OCI-LY3 (cell line): Measurements from ENCODE around the gene ZBED3.
"Not testable (repeated sequence)": the region's sequence is repeated elsewhere in the genome, so short reads cannot be mapped to it uniquely, and the experiment has no call there.

Experiments used
- H2AFZ ChIP-seq: fragments of 200-600, 300-600 bp; shearing (Covaris generic); 2 replicates; pipeline ENCODE4 v1.6.0; 2014; ENCODE audit warnings: antibody characterized with exemption, low read depth, low read length
- H3K27ac ChIP-seq: fragments of 200-600, 300-600 bp; sonication (generic); 2 replicates; pipeline ENCODE4 v1.5.1; 2014; ENCODE audit warnings: mild to moderate bottlenecking, low read length, moderate library complexity, mixed read lengths
- H3K27me3 ChIP-seq: fragments of 200-600, 300-600 bp; sonication (generic); 2 replicates; pipeline ENCODE4 v1.6.1; 2014; ENCODE audit warnings: low read depth, low read length, mixed read lengths
- H3K36me3 ChIP-seq: fragments of 200-600, 300-600 bp; sonication (generic); replicated peaks from 2 replicates; pipeline ENCODE3; 2014; ENCODE audit warnings: low read depth, low read length, mixed read lengths
- H3K4me1 ChIP-seq: fragments of 300-600, 200-600 bp; sonication (generic); 2 replicates; pipeline ENCODE4 v1.6.1; 2014; ENCODE audit warnings: low read length, mixed read lengths
- H3K4me2 ChIP-seq: fragments of 200-600, 300-600 bp; sonication (generic); 2 replicates; pipeline ENCODE4 v1.6.1; 2014; ENCODE audit warnings: low read length, mixed read lengths
- H3K4me3 ChIP-seq: fragments of 300-600, 200-600 bp; sonication (generic); 2 replicates; pipeline ENCODE4 v1.5.1; 2014; ENCODE audit warnings: antibody characterized with exemption, mild to moderate bottlenecking, low read length, moderate library complexity
- H3K79me2 ChIP-seq: fragments of 300-600, 200-600 bp; shearing (Covaris generic); 2 replicates; pipeline ENCODE4 v1.6.1; 2014; ENCODE audit warnings: mild to moderate bottlenecking, low read length, mixed read lengths
- H3K9ac ChIP-seq: fragments of 300-600, 200-600 bp; shearing (Covaris generic); 2 replicates; pipeline ENCODE4 v1.6.0; 2014; ENCODE audit warnings: mild to moderate bottlenecking, low read length, moderate library complexity
- H3K9me3 ChIP-seq: fragments of 200-600, 300-600 bp; shearing (Covaris generic); 2 replicates; pipeline ENCODE4 v1.6.1; 2014; ENCODE audit warnings: low read length, mixed read lengths; ENCODE audit not compliant: insufficient read depth
- H4K20me1 ChIP-seq: fragments of 200-600, 300-600 bp; sonication (generic); 2 replicates; pipeline ENCODE4 v1.6.1; 2016; ENCODE audit warnings: low read length, mixed read lengths; ENCODE audit not compliant: insufficient read depth
- EZH2phosphoT487 ChIP-seq: fragments of 200-600 bp; shearing (Covaris generic); IDR thresholded peaks from 2 replicates; pipeline ENCODE4 v1.6.1; 2018; ENCODE audit warnings: antibody characterized with exemption, mixed run types, low read depth
- TF ChIP-seq, protein P1 (sequence below): fragments of 200-600, 300-600 bp; sonication (generic); IDR thresholded peaks from 2 replicates; pipeline ENCODE4 v1.5.1; 2014; ENCODE audit warnings: antibody characterized with exemption, low read length, low read depth

Gene ZBED3

GRCh38 chr5:77117161-77117560, 30.1 kb upstream of the ZBED3 start:
- Histone ChIP-seq H3K4me1 (peaks cover 2% of the 10 kb centered on the region; the same call in 1 of the 2 replicates), H2AFZ (no peak overlapping the region)

GRCh38 chr5:77107035-77107434, 19.9 kb upstream of the ZBED3 start:
- H3K27ac ChIP-seq, H2AFZ ChIP-seq, H3K9ac ChIP-seq, H3K27me3 ChIP-seq, H3K4me1 ChIP-seq, H3K79me2 ChIP-seq, H4K20me1 ChIP-seq, H3K4me2 ChIP-seq, H3K36me3 ChIP-seq, H3K9me3 ChIP-seq, H3K4me3 ChIP-seq: not testable (repeated sequence)

More at GRCh38 chr5:77117161-77117560, 30.1 kb upstream of the ZBED3 start:
- Histone ChIP-seq H3K79me2 (no peaks in the 10 kb centered on the region), H3K4me2 (no peak overlapping the region), H3K36me3 (no peaks in the 10 kb centered on the region), H3K27ac (no peak overlapping the region), H4K20me1 (no peaks in the 10 kb centered on the region), H3K9ac (no peak overlapping the region), H3K27me3 (no peaks in the 10 kb centered on the region), H3K9me3 (no peaks in the 10 kb centered on the region), H3K4me3 (no peak overlapping the region)
- TF ChIP-seq, protein P1, sequence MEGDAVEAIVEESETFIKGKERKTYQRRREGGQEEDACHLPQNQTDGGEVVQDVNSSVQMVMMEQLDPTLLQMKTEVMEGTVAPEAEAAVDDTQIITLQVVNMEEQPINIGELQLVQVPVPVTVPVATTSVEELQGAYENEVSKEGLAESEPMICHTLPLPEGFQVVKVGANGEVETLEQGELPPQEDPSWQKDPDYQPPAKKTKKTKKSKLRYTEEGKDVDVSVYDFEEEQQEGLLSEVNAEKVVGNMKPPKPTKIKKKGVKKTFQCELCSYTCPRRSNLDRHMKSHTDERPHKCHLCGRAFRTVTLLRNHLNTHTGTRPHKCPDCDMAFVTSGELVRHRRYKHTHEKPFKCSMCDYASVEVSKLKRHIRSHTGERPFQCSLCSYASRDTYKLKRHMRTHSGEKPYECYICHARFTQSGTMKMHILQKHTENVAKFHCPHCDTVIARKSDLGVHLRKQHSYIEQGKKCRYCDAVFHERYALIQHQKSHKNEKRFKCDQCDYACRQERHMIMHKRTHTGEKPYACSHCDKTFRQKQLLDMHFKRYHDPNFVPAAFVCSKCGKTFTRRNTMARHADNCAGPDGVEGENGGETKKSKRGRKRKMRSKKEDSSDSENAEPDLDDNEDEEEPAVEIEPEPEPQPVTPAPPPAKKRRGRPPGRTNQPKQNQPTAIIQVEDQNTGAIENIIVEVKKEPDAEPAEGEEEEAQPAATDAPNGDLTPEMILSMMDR, result no peak
- no peak for TF ChIP-seq EZH2phosphoT487

DNA sequence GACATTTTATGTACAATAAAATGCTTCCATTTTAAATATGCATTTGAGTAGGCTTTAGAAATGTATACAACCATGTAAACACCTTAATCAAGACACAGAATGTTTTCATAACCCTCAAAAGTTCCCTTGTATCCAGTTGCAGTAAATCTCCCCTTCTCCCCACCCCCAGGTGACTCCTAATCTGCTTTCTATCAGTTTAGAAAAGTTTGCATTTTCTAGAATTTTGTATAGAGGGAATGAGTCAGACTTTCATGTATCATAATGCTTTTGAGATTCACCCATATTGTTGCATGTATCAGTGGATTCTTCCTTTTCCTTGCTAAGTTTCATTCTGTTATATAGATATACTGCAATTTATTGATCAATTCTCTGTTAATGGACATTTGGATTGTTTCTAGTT, 17.7 kb upstream of the ZBED3 start:
- H4K20me1 ChIP-seq, result no peaks in the 10 kb centered on the region
- H3K79me2 ChIP-seq, result no peaks in the 10 kb centered on the region
- no peak overlapping the region for H3K4me3 ChIP-seq
- no peak for TF ChIP-seq EZH2phosphoT487
- TF ChIP-seq, protein P1, result no peak
- no peak overlapping the region for H3K27ac ChIP-seq
- H3K27me3 ChIP-seq, result no peaks in the 10 kb centered on the region
- H3K4me1 ChIP-seq, result no peaks in the 10 kb centered on the region
- no peak overlapping the region for H3K4me2 ChIP-seq
- no peaks in the 10 kb centered on the region for H3K36me3 ChIP-seq
- no peak overlapping the region for H3K9ac ChIP-seq
- H3K9me3 ChIP-seq, result no peaks in the 10 kb centered on the region
- H2AFZ ChIP-seq, result no peak overlapping the region

DNA sequence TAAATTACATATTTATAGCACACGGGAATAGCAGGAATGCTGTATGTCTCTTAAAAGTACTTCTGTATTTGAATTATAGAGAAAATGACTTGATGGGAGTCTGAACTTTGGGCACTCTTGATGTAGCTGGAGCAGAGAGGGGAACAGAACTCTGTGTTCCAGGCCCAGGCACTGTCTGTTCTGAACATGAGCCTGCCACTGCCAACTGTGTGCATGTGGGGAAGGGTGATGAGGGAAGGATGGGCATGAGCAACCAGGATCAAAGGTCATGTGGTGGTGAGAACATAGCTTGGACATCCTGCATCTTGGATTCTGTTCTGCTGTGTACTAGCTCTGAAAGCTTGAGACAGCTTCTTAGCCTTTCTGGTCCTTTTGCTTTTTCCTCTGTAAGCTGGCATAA, 16.4 kb upstream of the ZBED3 start:
- no peak overlapping the region for H3K4me3 ChIP-seq
- H4K20me1 ChIP-seq, result no peaks in the 10 kb centered on the region
- H3K4me1 ChIP-seq, result no peaks in the 10 kb centered on the region
- no peaks in the 10 kb centered on the region for H3K27me3 ChIP-seq
- no peak overlapping the region for H3K27ac ChIP-seq
- no peak overlapping the region for H3K9ac ChIP-seq
- no peaks in the 10 kb centered on the region for H3K79me2 ChIP-seq
- H3K36me3 ChIP-seq, result no peaks in the 10 kb centered on the region
- no peak overlapping the region for H2AFZ ChIP-seq
- H3K9me3 ChIP-seq, result no peaks in the 10 kb centered on the region
- H3K4me2 ChIP-seq, result no peak overlapping the region
- TF ChIP-seq, protein P1, result no peak
- TF ChIP-seq EZH2phosphoT487, result no peak

DNA sequence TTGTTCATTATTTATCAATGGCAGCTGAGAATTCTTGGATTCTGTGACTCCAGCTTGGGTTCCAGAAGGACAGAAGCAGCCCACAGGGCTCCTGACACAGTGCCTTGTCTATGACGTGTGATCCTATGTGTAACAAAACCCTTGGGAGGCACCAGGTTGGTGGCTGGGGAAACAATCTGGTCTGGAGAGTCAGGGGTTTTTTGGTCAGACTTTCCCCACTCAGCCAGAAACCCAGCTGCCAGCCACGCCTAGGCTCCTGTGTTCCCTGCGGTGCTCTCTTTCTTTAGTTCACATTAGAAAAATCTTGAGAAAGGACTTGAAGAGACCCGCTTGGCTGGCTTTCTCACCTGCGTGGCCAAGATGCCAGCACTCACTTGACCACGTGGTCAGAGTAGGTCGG, 15.5 kb upstream of the ZBED3 start:
- H3K79me2 ChIP-seq, result no peaks in the 10 kb centered on the region
- no peaks in the 10 kb centered on the region for H3K36me3 ChIP-seq
- H3K4me3 ChIP-seq, result no peak overlapping the region
- H3K27me3 ChIP-seq, result no peaks in the 10 kb centered on the region
- H3K9ac ChIP-seq, result no peak overlapping the region
- TF ChIP-seq EZH2phosphoT487, result no peak
- TF ChIP-seq, protein P1, result no peak
- no peaks in the 10 kb centered on the region for H3K9me3 ChIP-seq
- no peak overlapping the region for H3K27ac ChIP-seq
- H3K4me2 ChIP-seq, result no peak overlapping the region
- no peak overlapping the region for H2AFZ ChIP-seq
- H4K20me1 ChIP-seq, result no peaks in the 10 kb centered on the region
- no peaks in the 10 kb centered on the region for H3K4me1 ChIP-seq
